NCI-H510A treated with DMSO at 0.1 percent for 48 hours (cell line): ENCODE data around the gene TRPV6.

Experiments
- DNase-seq: peaks from one replicate; lab custom pipeline; 2025; lab: John Stamatoyannopoulos, UW

The TRPV6 gene

DNA sequence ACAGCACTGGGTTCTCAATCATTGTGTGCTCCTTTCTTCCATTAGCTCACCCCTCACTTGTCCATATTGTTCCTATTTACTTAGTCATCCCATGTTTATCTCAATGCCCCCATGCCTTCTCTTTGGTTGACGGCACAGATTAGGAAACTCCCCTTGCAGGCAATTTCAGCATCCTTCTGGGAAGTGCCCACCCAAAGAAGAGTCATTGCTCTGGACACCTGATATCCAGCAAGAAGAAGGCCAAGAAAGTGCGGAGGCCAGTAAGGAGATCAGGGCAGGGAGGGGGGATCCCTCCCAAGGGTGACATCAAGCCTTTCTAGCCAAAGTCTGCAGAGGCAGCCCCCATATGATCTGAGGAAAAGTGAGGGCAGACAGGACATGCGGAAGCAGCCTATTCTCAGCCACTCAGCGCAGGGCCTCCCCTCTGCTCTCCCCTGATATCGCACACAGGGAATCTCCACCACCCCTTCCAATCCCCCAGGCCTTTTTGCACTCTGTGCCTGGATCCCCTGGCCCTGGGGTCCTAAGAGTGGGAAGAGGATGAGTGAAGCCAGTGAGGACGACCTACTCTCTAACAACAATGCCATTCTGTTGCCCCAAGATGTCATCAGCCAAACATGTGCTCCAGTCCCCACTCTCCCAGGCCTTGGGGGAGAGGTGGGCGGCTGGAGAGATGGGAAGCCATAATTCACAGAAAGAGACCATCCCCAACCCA, 1.8 kb downstream of the TRPV6 start:
- DNase-seq = no peak

GRCh38 chr7:142883145-142883544, 2.4 kb downstream of the TRPV6 start:
- DNase-seq = no peak

DNA sequence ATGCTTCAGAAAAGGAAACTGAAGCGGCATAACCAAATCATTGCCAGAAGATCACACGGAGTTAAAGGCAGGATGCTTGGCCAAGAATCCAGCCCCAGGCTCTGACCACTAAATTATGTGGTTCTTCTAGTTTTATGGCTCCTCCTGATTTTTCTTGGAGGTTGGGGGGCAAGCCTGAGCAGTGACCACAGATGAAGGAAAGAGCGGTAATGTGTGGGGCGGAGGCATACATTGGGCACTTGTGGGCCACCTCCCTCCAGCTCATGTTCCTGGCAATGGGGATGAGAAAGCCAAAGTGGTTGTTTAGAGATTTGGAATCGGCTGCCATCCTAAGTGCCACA, 3.2 kb downstream of the TRPV6 start:
- DNase-seq = no peak

- DNase-seq = no peak
Observed at GRCh38 chr7:142881586-142882337, 3.8 kb downstream of the TRPV6 start.

- no peak for DNase-seq
Observed at GRCh38 chr7:142880876-142881505, 4.6 kb downstream of the TRPV6 start.

DNA sequence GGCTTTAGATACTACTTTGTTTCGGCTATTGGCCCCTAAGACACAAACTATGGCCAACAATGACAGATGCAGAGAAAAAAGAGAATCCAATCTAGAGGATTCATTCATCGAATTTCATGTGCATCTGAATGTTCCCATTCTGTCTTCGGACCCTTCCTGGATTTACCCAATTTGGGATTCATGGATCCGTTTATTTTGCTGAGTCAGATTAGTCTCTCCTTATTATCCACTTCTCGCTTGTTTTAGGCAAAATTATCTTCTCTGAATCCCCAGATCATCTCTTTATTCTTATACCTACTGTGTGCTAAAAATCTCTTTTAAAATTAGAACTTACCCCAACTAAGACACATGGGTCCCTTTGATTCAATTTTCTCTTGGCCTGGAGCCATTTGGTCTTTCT, 6.5 kb downstream of the TRPV6 start:
- DNase-seq = no peak

DNA sequence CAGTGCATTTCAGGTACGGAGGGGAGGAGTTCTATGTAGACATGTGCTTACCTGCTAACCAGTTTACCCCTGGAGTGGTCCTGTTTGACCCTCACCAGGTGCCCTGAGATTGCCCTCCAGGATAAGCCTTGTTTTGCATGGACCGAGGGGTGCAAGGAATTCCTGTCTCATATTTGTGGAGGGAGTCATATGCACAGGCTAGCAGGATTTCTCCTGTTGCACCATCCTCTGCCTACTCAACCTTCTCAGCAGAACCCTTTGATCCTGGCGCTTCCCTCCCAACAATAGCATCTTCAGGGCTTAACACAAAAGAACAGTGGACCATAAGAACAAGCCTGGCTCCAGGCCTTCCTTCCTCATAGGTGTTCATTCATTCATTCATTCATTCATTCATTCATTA, 7.2 kb downstream of the TRPV6 start:
- no peak for DNase-seq

DNA sequence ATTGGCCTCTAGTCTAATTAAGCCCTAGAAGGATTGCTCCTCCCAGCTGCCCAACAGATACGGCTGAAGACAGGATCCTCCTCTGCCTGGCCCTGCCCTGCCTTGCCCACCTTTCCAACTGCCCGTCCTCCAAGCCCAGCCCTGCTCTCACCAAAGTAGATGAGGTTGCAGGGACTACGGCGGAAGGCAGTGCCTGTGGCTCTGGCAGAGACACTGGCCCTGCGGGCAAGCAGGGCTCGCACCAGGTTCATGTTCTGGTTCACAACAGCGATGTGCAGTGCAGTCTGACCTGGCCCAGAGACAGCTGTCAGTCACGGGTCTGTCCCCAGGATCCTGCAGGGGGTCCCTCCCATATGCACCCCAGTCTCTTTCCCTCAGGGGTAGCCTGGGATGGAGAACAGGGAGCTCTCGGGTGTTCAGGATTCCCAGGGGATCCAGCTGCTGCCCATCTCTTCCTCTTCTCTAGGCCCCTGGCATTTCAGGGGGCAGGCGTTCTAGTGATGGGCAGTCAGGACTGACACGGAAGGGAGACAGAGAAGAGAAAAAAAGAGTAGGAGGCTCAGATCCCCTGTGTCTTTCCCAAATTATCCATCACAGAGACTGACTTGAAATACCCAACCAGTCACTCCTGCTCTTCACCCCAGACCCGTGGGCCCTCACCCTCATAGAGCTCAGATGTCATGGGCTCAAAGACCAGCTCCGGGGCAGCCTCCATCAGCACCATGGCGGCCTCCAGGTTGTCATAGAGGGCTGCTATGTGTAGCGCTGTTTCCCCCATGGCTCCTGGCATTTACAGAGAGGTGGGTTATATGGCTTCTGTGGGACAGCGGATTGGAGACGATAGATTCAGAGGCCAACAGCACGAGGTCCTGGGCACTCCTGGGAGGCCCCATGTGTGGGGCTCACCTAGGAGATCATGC, 8.3 kb downstream of the TRPV6 start:
- DNase-seq = no peak

- no peak for DNase-seq
Observed at GRCh38 chr7:142876236-142876960, 9.1 kb downstream of the TRPV6 start.

DNA sequence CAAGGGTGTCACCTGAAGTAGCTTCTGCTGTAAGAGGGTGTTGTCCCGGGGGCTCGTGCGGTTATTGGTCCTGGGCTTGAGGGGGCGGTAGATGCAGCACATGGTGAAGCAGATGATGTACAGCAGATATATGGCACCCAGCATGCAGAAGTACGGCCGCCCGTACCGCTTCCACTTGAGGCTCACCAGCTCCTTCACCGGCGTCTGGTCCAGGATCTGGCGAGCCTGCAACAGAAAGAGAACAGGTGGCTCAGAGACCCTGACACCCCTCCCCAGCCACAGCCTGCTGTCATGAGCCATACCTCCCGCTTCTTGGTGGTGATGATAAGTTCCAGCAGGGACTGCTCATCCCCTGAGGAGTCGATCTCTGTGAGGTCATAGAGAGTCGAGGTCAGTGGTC, 10.1 kb downstream of the TRPV6 start:
- DNase-seq = no peak

DNA sequence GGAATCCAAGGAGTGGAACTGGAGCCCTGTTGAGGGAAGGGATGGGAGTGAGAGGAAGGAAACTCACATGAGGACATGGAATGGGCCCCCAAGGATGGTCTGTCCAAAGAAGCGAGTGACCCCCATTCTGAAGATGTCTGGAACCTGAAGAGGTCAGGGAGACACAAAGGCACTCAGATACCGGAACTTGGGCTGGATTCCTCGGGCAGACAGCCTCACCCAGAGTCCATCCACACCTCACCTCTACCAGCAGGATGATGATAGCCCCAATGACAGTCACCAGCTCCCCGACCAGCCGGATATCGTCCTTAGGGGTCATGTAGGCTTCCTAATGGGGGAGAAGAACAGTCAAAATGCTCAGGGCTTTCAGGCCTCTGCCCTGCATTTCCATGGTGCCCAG, 10.7 kb downstream of the TRPV6 start:
- DNase-seq = no peak

DNA sequence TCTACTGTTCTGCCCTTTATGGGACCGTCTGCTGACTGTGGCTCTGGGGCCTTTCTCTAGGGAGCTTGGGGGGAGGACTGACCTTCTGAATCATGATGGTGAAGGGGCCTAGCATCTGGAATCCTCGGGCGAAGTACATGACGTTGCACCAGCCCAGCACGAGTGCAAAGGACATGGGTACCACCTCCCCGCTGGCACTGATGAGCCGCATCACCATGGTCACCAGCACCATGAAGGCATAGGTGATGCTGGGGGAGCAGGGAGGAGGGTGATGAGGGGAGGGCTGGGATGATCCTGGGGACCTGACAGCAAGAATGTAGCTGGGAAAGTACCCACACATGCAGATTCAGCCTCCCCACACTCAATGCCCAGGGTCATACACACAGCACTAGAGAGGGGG, 11.1 kb downstream of the TRPV6 start:
- DNase-seq = no peak

DNA sequence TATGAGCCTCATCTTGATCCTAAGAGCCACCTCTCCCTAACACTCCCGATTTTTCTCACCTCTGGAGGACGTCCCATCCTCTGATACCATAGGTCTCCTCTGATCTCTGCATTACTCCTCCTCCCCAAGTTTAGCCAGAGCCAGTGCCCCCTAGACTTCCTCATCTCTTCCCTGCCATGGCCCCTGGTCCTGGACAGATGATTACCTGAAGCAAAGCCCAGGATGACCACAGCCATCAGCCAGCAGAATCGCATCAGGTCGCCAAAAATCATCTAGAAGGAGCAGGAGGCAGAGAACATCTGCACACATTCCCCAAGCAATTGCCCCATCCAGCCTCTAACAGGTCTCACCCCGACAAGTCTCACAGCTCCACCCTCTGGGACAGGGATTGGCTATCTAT, 11.7 kb downstream of the TRPV6 start:
- DNase-seq = no peak

DNA sequence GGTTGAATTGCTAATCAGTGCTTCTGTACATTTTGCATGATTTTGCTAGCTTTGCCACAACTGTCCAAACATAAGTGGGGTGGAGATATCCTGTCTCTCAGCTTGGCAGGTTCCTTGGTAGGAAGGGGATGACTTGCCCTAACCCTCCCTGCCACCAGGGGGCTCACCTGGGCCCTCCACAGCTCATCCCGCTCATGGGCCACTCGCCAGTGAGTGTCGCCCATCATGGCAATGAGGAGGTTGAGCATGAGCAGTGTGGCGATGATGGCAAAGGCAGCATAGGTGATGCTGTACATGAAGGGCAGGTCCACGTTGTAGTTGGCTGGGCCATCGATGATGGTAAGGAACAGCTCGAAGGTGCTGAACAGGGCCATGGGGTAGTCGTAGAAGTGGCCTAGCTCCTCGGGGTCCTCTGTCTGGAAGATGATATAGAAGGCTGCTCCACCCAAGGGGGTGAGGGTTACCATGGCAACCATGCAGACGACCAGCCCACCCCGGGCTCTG, 12.2 kb downstream of the TRPV6 start:
- no peak for DNase-seq

DNA sequence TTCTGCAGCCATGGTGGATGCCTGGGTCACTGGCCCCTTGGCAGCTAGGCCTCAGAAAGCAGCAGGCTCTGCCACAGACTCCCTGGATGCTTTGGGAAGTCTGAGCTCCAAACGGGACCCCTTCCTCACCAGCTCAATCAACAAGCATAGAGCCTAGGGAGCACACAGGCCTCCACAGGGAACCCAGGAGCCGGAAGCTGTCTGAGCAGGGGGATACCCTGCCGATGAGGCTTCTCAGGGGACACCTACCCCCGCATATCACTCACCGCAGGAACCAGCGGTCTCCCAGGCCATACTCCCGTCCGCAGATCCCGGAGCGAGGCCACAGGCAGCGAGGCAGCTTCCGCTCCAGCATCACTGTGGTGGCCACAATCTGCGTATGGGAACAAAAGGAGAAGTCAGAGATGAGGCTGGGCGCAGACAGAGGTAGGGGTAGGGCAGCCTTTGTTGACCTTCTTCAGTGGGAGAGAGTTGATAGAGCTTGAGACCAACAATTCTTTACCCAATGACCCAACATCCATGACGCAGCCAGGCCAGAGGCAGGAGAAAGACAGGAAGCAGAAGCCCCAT, 13.4 kb downstream of the TRPV6 start:
- DNase-seq = no peak

GRCh38 chr7:142871260-142872105, 14.1 kb downstream of the TRPV6 start:
- DNase-seq = no peak

GRCh38 chr7:142870566-142871259, 14.8 kb downstream of the TRPV6 start:
- no peak for DNase-seq

DNA sequence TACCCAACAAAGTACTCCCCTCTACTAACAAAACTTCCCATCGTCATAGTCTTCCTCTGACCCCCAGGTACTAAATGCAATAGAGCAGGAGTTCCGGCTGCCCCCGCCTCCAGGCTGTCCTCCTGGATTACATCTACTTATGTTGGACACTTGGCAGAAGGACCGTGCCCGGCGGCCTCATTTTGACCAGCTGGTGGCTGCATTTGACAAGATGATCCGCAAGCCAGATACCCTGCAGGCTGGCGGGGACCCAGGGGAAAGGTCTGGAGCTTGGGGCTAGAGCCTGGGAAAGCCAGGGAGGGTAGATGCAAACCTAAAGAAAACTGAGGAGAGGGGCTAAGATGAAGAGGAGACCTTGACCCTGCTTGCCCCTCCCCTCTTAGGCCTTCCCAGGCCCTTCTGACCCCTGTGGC, 15.4 kb downstream of the TRPV6 start:
- no peak for DNase-seq

- no peak for DNase-seq
Observed at GRCh38 chr7:142869434-142869833, 16.1 kb downstream of the TRPV6 start.
